ENCODE results near the gene CYP3A5. TPM values are rescaled to one million over a fixed set of nuclear protein-coding genes. Genes with fewer than 3 reads are reported as not detected.

Gene CYP3A5
- total and polyA plus RNA-seq, 9 of the 15 experiments (the other 6 are each of a cell fraction or from before 2014, with no cell fraction given) = 0.73 to 2.8 (median 1.5) TPM

- no TSS peak for BruUV-seq (replicated peaks)
- H3K9ac ChIP-seq (ENCODE audit: insufficient read depth in 1 of 2, low read depth in 2 of 2, low read length in 2 of 2) = peak overlapping the region in 1 of 2 experiments; percentile 15; a peak in 1 of 4 replicates
- H3K36me3 ChIP-seq (ENCODE audit: control insufficient read depth, insufficient read depth, low read length) = no peaks in the 10 kb centered on the region
- DNase-seq (ENCODE audit: extremely low read depth in 1 of 4, low spot score in 3 of 4) (peak in 1 of 4 experiments; percentile 7), FAIRE-seq (no peak), ATAC-seq (no peak)
- no peaks in the 10 kb centered on the region for H4K20me1 ChIP-seq (replicated peaks; ENCODE audit: control insufficient read depth, insufficient read depth, low read length)
- TF ChIP-seq ASH1L (IDR thresholded peaks at IDR 0.05; ENCODE audit: borderline replicate concordance, low read depth, partially characterized antibody) (no peak), CCAR2 (IDR thresholded peaks at IDR 0.05; ENCODE audit: low read depth, low read length) (no peak), ZNF140 (CRISPR knock-in tag; IDR thresholded peaks at IDR 0.05) (no peak), NFRKB (IDR thresholded peaks at IDR 0.05; ENCODE audit: low read depth) (no peak), EP400 (IDR thresholded peaks at IDR 0.05) (no peak), MAFG (tag; conservative IDR thresholded peaks at IDR 0.05) (no peak), TRIM24 (IDR thresholded peaks at IDR 0.05) (no peak)
- TF ChIP-seq, protein P1, sequence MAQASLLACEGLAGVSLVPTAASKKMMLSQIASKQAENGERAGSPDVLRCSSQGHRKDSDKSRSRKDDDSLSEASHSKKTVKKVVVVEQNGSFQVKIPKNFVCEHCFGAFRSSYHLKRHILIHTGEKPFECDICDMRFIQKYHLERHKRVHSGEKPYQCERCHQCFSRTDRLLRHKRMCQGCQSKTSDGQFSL (CRISPR knock-in tag; IDR thresholded peaks at IDR 0.05) = no peak
- TF ChIP-seq, protein P1 (tag; IDR thresholded peaks at IDR 0.05) = no peak
- no peaks in the 10 kb centered on the region for H3K9me3 ChIP-seq (replicated peaks; ENCODE audit: control insufficient read depth, insufficient read depth, low read depth, low read length)
- 7% methylated on average over 9 of the region's 9 CpGs for WGBS (ENCODE audit: insufficient coverage, low coverage, missing lambda C conversion rate)
- intact Hi-C loops (cut with micrococcal nuclease) (no loop called here), in situ Hi-C loops (cut with MboI) (no loop called here)
- no peak overlapping the region for H3K4me3 ChIP-seq
- no peak overlapping the region for H2AFZ ChIP-seq (ENCODE audit: low read depth, low read length)
- H3K79me2 ChIP-seq (ENCODE audit: control insufficient read depth, insufficient read depth, low read length) = no peaks in the 10 kb centered on the region
- H3K27me3 ChIP-seq (ENCODE audit: control insufficient read depth in 2 of 2, insufficient read depth in 2 of 2, low read length in 2 of 2) = peaks cover 4 to 39% of the 10 kb centered on the region in 2 experiments; a peak in 3 of 5 replicates
- no peak overlapping the region for H3K4me2 ChIP-seq (ENCODE audit: insufficient read depth, low read length)
- no peaks in the 10 kb centered on the region for H3K9me1 ChIP-seq (ENCODE audit: control insufficient read depth, insufficient read depth, low read length)
- H3K4me1 ChIP-seq (replicated peaks in 1 of 2; ENCODE audit: control insufficient read depth in 2 of 2, insufficient read depth in 2 of 2, low read length in 2 of 2) = peaks cover 0 to 8% of the 10 kb centered on the region in 2 experiments; a peak in 2 of 5 replicates
- POLR2A ChIA-PET = interaction anchor here (1.2 kb wide), 1 partner anchor 8 kb away, joined by 4 read pairs; no protein-coding TSS in a partner anchor
- CTCF ChIA-PET (ENCODE audit: low intra/inter-chr PET ratio) = no interaction called here
- H3K27ac ChIP-seq (ENCODE audit: extremely low read depth, low read depth, low read length) = no peak overlapping the region
Measured at GRCh38 chr7:99607548-99607947, 72.2 kb downstream of the CYP3A5 start.

Measured in K562 (cell line).